GM23338 (cell line): ENCODE data around the gene HHIPL1. TPM values are rescaled to one million over a fixed set of nuclear protein-coding genes. Genes with fewer than 3 reads are reported as not detected.

ENCODE experiments used
- ATAC-seq: fragments of 200-7000 bp; cut with Tn5 transposase; 3 replicates; pipeline ENCODE4 v1.9.1; 2020
- DNase-seq: peaks from one replicate; pipeline ENCODE4 v3.0.0-alpha.2; 2015; ENCODE audit warnings: low spot score
- H2AFZ ChIP-seq: fragments of 200-600 bp; sonication (generic); 2 replicates; pipeline ENCODE4 v1.8.0; 2016; ENCODE audit warnings: antibody characterized with exemption, mild to moderate bottlenecking, moderate library complexity
- H3F3A ChIP-seq: fragments of 200-600 bp; sonication (generic); replicated peaks from 2 replicates; pipeline ENCODE4 v1.8.0; 2017; ENCODE audit warnings: antibody characterized with exemption, mixed run types, low read depth
- H3K27ac ChIP-seq: fragments of 200-600 bp; sonication (generic); 2 replicates; pipeline ENCODE4 v1.6.1; 2016; ENCODE audit warnings: low read depth
- H3K27me3 ChIP-seq: fragments of 200-600 bp; sonication (generic); 2 replicates; pipeline ENCODE4 v1.8.0; 2016; ENCODE audit warnings: mild to moderate bottlenecking, mixed run types, moderate library complexity; ENCODE audit not compliant: insufficient read depth
- H3K36me3 ChIP-seq: fragments of 200-600 bp; sonication (generic); 2 replicates; pipeline ENCODE4 v1.8.0; 2016; ENCODE audit warnings: mild to moderate bottlenecking; ENCODE audit not compliant: insufficient read depth
- H3K4me1 ChIP-seq: fragments of 200-600 bp; sonication (generic); 2 replicates; pipeline ENCODE4 v1.8.0; 2016; ENCODE audit warnings: mild to moderate bottlenecking, moderate library complexity; ENCODE audit not compliant: insufficient read depth
- H3K4me2 ChIP-seq: fragments of 200-600 bp; sonication (generic); 2 replicates; pipeline ENCODE4 v1.7.1; 2017; ENCODE audit warnings: mixed run types
- H3K4me3 ChIP-seq: fragments of 200-600 bp; sonication (generic); 2 replicates; pipeline ENCODE4 v1.6.1; 2016; ENCODE audit warnings: mixed run types
- H3K79me2 ChIP-seq: fragments of 200-600 bp; sonication (generic); replicated peaks from 2 replicates; pipeline ENCODE4 v1.8.0; 2017; ENCODE audit warnings: mild to moderate bottlenecking; ENCODE audit not compliant: insufficient read depth
- H3K9me2 ChIP-seq: fragments of 200-600 bp; sonication (generic); 2 replicates; pipeline ENCODE4 v1.8.0; 2017; ENCODE audit not compliant: insufficient read depth
- H4K20me1 ChIP-seq: fragments of 200-600 bp; sonication (generic); replicated peaks from 2 replicates; pipeline ENCODE4 v1.8.0; 2017; ENCODE audit warnings: mild to moderate bottlenecking; ENCODE audit not compliant: insufficient read depth
- H3K27ac Mint-ChIP-seq: 2 replicates; pipeline ENCODE4 v1.8.0; 2020; ENCODE audit warnings: inconsistent platforms, mild to moderate bottlenecking, moderate library complexity, mixed read lengths
- H3K27me3 Mint-ChIP-seq: 3 replicates; pipeline ENCODE4 v1.8.0; 2022; ENCODE audit warnings: low read depth, mild to moderate bottlenecking, moderate library complexity, mixed read lengths, inconsistent platforms; ENCODE audit not compliant: insufficient read depth, poor library complexity
- H3K36me3 Mint-ChIP-seq: 3 replicates; pipeline ENCODE4 v1.8.0; 2021; ENCODE audit warnings: low read depth, mild to moderate bottlenecking, inconsistent platforms, moderate library complexity, mixed read lengths
- H3K4me1 Mint-ChIP-seq: 3 replicates; pipeline ENCODE4 v1.8.0; 2020; ENCODE audit warnings: mild to moderate bottlenecking, inconsistent platforms, mixed read lengths
- H3K4me3 Mint-ChIP-seq: 3 replicates; pipeline ENCODE4 v1.8.0; 2021; ENCODE audit warnings: moderate library complexity, mild to moderate bottlenecking, inconsistent platforms, mixed read lengths
- H3K9me3 Mint-ChIP-seq: 3 replicates; pipeline ENCODE4 v1.8.0; 2020; ENCODE audit warnings: moderate library complexity, mild to moderate bottlenecking, inconsistent platforms, mixed read lengths
- ETS1 ChIP-seq: IDR thresholded peaks from 2 replicates; pipeline ENCODE4 v1.6.1; 2016; ENCODE audit warnings: antibody characterized with exemption
- EZH2 ChIP-seq: fragments of 200-600 bp; sonication (generic); IDR thresholded peaks from one replicate; pipeline ENCODE4 v1.8.0; 2017; ENCODE audit warnings: antibody characterized with exemption, mild to moderate bottlenecking, low read depth; ENCODE audit not compliant: unreplicated experiment
- EZH2phosphoT487 ChIP-seq: fragments of 200-600 bp; sonication (generic); IDR thresholded peaks from one replicate; pipeline ENCODE4 v1.8.1; 2018; ENCODE audit warnings: antibody characterized with exemption; ENCODE audit not compliant: unreplicated experiment
- JUNB ChIP-seq: IDR thresholded peaks from one replicate; pipeline ENCODE4 v1.6.1; 2016; ENCODE audit warnings: antibody characterized with exemption; ENCODE audit not compliant: unreplicated experiment
- NANOG ChIP-seq: IDR thresholded peaks from 2 replicates; pipeline ENCODE4 v1.6.1; 2016; ENCODE audit warnings: antibody characterized with exemption, borderline replicate concordance
- STAT1 ChIP-seq: IDR thresholded peaks from one replicate; pipeline ENCODE4 v1.6.1; 2016; ENCODE audit warnings: antibody characterized with exemption; ENCODE audit not compliant: unreplicated experiment
- ZNF114 ChIP-seq: fragments of 250-450 bp; sonication (Bioruptor Pico); IDR thresholded peaks from 2 replicates; pipeline ENCODE4 v1.5.0; 2020; ENCODE audit warnings: mild to moderate bottlenecking, moderate library complexity
- ZNF462 ChIP-seq: fragments of 250-450 bp; sonication (Bioruptor Pico); IDR thresholded peaks from 2 replicates; pipeline ENCODE4 v1.5.0; 2020; ENCODE audit warnings: mild to moderate bottlenecking, moderate library complexity
- polyA plus RNA-seq: library from polyadenylated mRNA; unstranded; fragments of >200 nt; fragmentation: Nextera tagmentation; extraction: Ambion mirVana; gene quantifications from 2 replicates; pipeline ENCODE4 v1.2.1, GENCODE V29; 2016
- total RNA-seq: library from RNA; depleted of rRNA; stranded (reverse); fragments of >200 nt; shearing (Covaris generic); gene quantifications from 2 replicates; pipeline ENCODE4 v1.2.3, GENCODE V29; 2014

The HHIPL1 gene
- total and polyA plus RNA-seq, 2 experiments from 2014 or later, result 1.9 to 2.0 TPM

GRCh38 chr14:99643343-99643742 is 1.6 kb upstream of the HHIPL1 start:
- Mint-ChIP-seq H3K36me3 (no peaks in the 10 kb centered on the region), H3K4me1 (peaks cover 8% of the 10 kb centered on the region), H3K27ac (no peak overlapping the region), H3K9me3 (no peaks in the 10 kb centered on the region), H3K4me3 (no peak overlapping the region), H3K27me3 (peaks cover 24% of the 10 kb centered on the region)
- DNase-seq, result no peak
- no peak for ATAC-seq
- no peak overlapping the region for H3K27ac ChIP-seq
- no peak overlapping the region for H3K4me2 ChIP-seq
- H3K4me1 ChIP-seq, result peaks cover 3% of the 10 kb centered on the region; the same call in 1 of the 2 replicates
- no peak overlapping the region for H3K4me3 ChIP-seq
- no peak for TF ChIP-seq EZH2phosphoT487
- TF ChIP-seq NANOG, result no peak
- no peak for TF ChIP-seq EZH2
- TF ChIP-seq ZNF462, result no peak
- no peak for TF ChIP-seq STAT1
- no peak for TF ChIP-seq ETS1
- TF ChIP-seq JUNB, result no peak
- TF ChIP-seq ZNF114, result no peak
- H3K36me3 ChIP-seq, result no peaks in the 10 kb centered on the region
- no peaks in the 10 kb centered on the region for H3K79me2 ChIP-seq
- no peaks in the 10 kb centered on the region for H4K20me1 ChIP-seq
- H2AFZ ChIP-seq, result no peak overlapping the region
- no peaks in the 10 kb centered on the region for H3K9me2 ChIP-seq
- peaks cover 29% of the 10 kb centered on the region for H3K27me3 ChIP-seq
- 0 out of 2 replicates have a peak, but pooled peaks cover 3% of the 10 kb centered on the region for H3F3A ChIP-seq
